GM12864 (cell line): ENCODE data around the gene PSAP.

ENCODE experiments used
- DNase-seq: peaks from one replicate; pipeline ENCODE4 v3.0.0-alpha.2; 2011; ENCODE audit warnings: low read depth
- H3K4me3 ChIP-seq: 2 replicates; pipeline ENCODE4 v1.5.1; 2011; ENCODE audit warnings: mild to moderate bottlenecking, low read depth, low read length, control low read depth
- TF ChIP-seq, protein P1 (sequence below): IDR thresholded peaks from 2 replicates; pipeline ENCODE4 v1.5.1; 2011; ENCODE audit warnings: low read depth, mild to moderate bottlenecking, moderate library complexity, low read length, control low read depth, inconsistent platforms; ENCODE audit errors: missing control alignments

PSAP gene

DNA sequence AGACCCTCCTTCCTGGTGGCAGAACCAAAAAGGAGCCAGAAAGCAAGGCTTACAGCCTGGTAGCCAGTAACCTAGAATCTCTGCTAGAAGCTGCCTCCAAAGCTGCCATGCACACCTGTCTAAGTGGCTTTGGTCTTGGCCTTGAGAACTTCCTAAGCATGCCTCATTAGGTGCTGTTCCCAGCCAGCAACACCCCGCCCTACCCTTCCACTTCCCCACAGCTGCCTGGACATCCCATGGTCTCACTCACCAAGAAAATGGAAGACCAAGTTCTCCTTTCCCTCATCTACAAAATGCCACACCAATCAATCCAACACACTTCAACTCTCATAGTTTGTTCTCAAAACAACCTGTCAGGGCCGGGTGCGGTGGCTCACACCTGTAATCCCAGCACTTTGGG lies 4.2 kb downstream of the PSAP start:
- no peak for DNase-seq
- H3K4me3 ChIP-seq: no peak overlapping the region
- TF ChIP-seq, protein P1, sequence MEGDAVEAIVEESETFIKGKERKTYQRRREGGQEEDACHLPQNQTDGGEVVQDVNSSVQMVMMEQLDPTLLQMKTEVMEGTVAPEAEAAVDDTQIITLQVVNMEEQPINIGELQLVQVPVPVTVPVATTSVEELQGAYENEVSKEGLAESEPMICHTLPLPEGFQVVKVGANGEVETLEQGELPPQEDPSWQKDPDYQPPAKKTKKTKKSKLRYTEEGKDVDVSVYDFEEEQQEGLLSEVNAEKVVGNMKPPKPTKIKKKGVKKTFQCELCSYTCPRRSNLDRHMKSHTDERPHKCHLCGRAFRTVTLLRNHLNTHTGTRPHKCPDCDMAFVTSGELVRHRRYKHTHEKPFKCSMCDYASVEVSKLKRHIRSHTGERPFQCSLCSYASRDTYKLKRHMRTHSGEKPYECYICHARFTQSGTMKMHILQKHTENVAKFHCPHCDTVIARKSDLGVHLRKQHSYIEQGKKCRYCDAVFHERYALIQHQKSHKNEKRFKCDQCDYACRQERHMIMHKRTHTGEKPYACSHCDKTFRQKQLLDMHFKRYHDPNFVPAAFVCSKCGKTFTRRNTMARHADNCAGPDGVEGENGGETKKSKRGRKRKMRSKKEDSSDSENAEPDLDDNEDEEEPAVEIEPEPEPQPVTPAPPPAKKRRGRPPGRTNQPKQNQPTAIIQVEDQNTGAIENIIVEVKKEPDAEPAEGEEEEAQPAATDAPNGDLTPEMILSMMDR: no peak

DNA sequence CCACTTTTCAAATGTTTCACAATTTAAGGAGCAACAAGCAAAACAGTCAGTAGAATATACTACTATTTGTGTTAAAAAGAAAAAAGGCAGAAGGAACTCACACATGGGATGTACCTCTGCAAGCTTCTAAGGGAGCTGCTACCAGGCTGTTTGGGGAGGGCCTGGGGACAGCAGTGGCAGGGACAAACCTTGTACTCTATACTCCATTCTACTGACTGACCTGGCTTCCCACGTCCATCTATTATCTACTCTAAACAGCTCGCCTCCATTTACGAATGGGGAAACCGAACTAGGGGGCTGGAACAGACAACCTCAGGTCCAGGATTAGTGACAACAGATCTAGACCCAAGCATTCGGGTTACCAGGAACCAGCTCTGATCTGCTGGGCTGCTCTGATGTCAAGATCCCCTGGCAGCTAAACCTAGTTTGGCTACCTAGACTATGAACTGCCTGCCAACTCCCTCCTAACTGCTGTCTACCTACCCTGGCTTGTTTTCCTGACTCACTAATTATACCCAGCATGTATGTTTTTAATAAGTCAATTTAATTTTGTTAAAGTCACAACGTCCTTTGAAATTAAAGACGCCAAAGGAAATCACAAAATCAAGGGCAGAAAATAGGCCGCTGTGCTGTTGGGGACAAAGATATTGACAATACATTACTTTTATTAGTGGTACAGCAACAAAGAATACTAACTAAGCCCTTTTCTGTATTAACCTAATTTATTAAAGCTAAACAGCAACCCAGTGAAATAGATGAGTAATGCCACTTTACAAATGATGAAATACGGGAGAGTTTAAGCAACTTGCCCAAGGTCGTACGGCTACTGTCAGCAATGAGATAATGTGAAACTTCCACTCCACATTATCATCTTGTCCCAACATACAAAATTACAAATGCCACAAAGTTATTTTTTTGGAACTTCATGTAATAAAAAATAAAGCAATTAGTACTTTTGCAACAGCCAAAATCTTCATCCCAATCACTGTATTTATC lies 5.3 kb downstream of the PSAP start:
- TF ChIP-seq, protein P1: no peak
- DNase-seq: no peak
- no peak overlapping the region for H3K4me3 ChIP-seq

DNA sequence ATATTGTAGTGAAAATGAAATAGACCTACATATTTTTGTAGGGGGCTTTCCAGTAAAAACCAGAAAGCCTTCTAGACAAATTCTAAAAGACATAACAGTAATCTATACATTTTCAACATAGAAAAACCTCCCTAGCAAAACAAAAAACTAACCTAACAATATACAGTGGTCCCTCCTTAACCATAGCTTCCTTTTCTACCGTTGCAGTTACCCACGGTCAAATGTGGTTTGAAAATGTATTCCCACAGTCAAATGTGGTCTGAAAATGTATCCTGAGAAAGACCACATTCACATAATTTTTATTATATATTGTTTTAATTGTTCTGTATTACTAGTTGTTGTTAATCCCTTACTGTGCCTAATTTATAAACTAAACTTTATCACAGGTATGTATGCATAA lies 6.4 kb downstream of the PSAP start:
- DNase-seq: no peak
- TF ChIP-seq, protein P1: no peak
- no peak overlapping the region for H3K4me3 ChIP-seq

DNA sequence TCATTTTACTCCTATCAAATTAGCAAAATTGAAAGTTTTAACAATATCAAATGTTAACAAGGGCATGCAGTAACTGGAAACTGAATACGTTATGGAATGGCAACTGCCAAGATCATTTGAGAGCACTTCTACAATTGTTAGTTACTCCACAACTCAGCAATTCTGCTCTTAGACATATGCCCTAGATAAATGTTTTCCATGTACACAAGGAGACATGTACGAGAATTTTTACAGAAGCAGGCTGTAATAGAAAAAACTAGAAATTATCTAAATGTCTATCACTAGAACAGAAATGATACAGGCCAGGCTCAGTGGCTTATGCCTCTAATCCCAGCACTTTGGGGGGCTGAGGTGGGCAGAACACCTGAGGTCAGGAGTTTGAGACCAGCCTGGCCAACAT lies 7.0 kb downstream of the PSAP start:
- TF ChIP-seq, protein P1: no peak
- DNase-seq: no peak
- H3K4me3 ChIP-seq: no peak overlapping the region

DNA sequence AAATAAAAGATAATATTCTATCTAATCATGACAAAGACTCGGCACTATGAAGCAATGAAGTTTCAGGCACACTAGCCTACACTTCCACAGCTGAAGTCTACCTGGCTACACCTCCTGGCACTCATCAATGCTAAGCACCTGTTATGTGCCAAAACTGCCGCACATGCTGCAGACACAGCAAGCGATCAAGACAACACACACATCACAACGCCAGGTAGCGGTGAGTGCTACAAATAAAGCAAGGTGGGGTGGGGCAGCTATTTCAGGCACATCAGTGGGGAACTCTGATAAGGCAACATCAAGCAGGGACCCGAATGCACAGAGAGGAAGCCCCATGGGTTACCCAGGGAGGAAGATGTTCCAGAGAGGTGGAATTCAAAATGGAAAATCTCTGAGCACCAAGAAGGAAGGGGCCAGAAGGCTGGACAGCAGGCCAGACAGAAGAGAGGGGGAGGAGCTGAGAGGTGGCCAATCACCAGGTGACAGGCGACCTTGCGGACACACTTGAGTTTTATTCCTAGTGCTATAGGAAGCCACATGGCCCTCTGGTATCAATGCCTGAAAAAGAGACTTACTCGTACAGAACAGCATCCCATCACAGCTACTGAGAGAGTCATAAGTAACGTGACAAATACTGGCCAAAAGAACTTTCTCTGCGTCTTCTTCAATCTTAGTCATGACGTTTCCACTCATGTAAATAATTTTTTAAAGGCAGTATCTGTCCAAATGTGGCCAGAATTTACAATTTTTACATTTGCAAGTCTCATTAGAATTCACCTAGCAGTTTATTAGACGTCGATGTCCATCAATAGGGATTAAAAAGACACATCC lies 8.0 kb downstream of the PSAP start:
- TF ChIP-seq, protein P1: no peak
- DNase-seq: no peak
- no peak overlapping the region for H3K4me3 ChIP-seq

DNA sequence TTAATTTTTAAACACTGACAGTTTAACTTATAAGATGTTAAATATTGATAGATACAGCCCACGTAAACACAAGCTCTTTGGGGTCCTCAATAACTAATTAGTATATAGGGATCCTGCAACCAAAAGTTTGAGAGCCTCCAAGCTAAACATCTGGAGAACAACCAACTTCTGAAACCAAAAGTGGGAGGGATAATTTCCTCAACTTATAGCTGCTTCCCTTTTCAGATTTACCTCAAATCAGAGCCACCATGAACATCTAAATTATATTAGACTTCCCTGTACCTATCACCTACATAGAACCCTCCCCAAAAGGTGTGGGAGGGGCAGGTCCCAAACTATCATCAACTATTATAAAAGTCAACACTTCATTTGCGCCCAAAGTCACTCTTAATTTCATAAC lies 8.6 kb downstream of the PSAP start:
- TF ChIP-seq, protein P1: no peak
- H3K4me3 ChIP-seq: no peak overlapping the region
- no peak for DNase-seq
